ENCODE measurements around the gene SARDH.

Gene SARDH

GRCh38 chr9:133699546-133699945 lies 38.6 kb downstream of the SARDH start:
- no peak for DNase-seq

GRCh38 chr9:133696071-133696472 lies 42.1 kb downstream of the SARDH start:
- DNase-seq, result no peak

- no peak for DNase-seq
These were observed 43.5 kb downstream of the SARDH start for GRCh38 chr9:133694686-133695085.

- DNase-seq, result no peak
These were observed 44.2 kb downstream of the SARDH start for GRCh38 chr9:133693703-133694529.

- DNase-seq, result no peak
These were observed 45.0 kb downstream of the SARDH start for GRCh38 chr9:133693116-133693515.

- DNase-seq, result no peak
These were observed 45.7 kb downstream of the SARDH start for GRCh38 chr9:133692364-133692985.

- DNase-seq, result no peak
These were observed 46.4 kb downstream of the SARDH start for GRCh38 chr9:133691626-133692363.

- DNase-seq, result no peak
These were observed 47.0 kb downstream of the SARDH start for GRCh38 chr9:133691191-133691590.

- no peak for DNase-seq
These were observed 48.0 kb downstream of the SARDH start for GRCh38 chr9:133690081-133690561.

GRCh38 chr9:133689151-133689763 lies 48.9 kb downstream of the SARDH start:
- no peak for DNase-seq

GRCh38 chr9:133687856-133688761 lies 50.0 kb downstream of the SARDH start:
- DNase-seq, result no peak

- no peak for DNase-seq
These were observed 51.2 kb downstream of the SARDH start for GRCh38 chr9:133686642-133687575.

GRCh38 chr9:133685653-133686609 lies 52.2 kb downstream of the SARDH start:
- no peak for DNase-seq

GRCh38 chr9:133684936-133685361 lies 53.2 kb downstream of the SARDH start:
- DNase-seq, result no peak

GRCh38 chr9:133684121-133684935 lies 53.8 kb downstream of the SARDH start:
- DNase-seq, result no peak

GRCh38 chr9:133683586-133684120 lies 54.5 kb downstream of the SARDH start:
- DNase-seq, result no peak

- DNase-seq, result no peak
These were observed 55.1 kb downstream of the SARDH start for GRCh38 chr9:133682818-133683585.
